ENCODE measurements around the gene CLHC1.
"Not testable (repeated sequence)": the region's sequence is repeated elsewhere in the genome, so short reads cannot be mapped to it uniquely, and the experiment has no call there.

CLHC1 gene

DNA sequence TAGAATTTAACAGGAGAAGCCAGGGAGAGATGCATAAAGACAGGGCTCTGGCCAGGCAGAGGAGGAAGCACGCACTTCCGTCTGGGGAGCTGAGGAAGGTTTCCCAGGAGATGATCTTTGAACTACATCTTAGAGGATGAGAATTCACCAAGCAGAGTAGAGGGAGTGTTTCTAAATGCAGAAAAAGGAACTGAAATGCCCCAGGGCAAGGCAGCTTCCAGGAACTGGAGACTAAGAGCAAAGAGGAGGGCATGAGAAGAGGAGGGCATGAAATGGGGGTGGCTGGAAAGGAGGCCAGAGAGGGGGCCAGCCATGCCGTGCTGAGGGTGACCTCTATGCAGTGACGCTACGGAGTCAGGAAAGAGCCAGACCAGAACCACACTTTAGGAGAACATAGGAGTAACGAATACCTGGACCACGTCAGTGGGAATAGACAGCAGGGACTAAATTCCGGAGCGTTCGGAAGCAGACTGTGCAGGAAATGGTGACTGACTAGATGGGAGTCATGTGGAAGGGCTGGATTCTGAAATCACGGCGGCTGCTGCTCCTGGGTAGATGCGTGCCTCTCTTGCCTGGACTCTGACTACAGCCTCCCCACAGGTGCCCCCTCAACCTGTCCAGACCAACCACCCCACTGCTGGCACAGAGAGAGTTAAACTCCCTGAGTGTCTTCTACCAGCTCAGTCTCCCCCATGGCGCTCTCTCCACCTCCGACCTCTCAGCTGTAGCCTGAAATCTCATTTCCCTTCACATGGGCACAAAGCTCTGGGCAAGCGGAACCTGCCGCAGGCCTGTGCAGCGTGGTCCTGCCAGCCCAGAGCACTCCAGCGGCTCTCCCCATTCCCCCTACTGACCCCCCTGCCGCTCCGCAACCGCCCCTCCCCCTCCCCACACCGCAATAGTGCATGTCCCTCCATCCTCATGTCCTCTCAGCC is 94.8 kb downstream of the CLHC1 start:
- no peaks in the 10 kb centered on the region for H3K9me3 ChIP-seq (ENCODE audit: insufficient read depth, low read depth, low read length)
- no peaks in the 10 kb centered on the region for H3K27me3 ChIP-seq (ENCODE audit: insufficient read depth, low read length)
- H3K36me3 ChIP-seq (ENCODE audit: insufficient read depth, low read depth, low read length): no peaks in the 10 kb centered on the region
- peaks cover 25% of the 10 kb centered on the region for H3K4me1 ChIP-seq (ENCODE audit: insufficient read depth, low read length)
- no peak overlapping the region for H3K4me3 ChIP-seq (ENCODE audit: low read length)
- H3K27ac ChIP-seq (ENCODE audit: low read length): no peak overlapping the region
- no peak overlapping the region for H3K9ac ChIP-seq (ENCODE audit: low read depth, low read length)

GRCh38 chr2:55136138-55136541 is 96.0 kb downstream of the CLHC1 start:
- Histone ChIP-seq H3K9me3 (ENCODE audit: insufficient read depth, low read depth, low read length) (no peaks in the 10 kb centered on the region), H3K27me3 (ENCODE audit: insufficient read depth, low read length) (no peaks in the 10 kb centered on the region), H3K4me3 (ENCODE audit: low read length) (no peak overlapping the region), H3K36me3 (ENCODE audit: insufficient read depth, low read depth, low read length) (no peaks in the 10 kb centered on the region), H3K9ac (ENCODE audit: low read depth, low read length) (no peak overlapping the region), H3K27ac (ENCODE audit: low read length) (no peak overlapping the region), H3K4me1 (ENCODE audit: insufficient read depth, low read length) (peaks cover 25% of the 10 kb centered on the region)

- peaks cover 25% of the 10 kb centered on the region for H3K4me1 ChIP-seq (ENCODE audit: insufficient read depth, low read length)
- H3K27ac ChIP-seq (ENCODE audit: low read length): no peak overlapping the region
- H3K9ac ChIP-seq (ENCODE audit: low read depth, low read length): no peak overlapping the region
- H3K9me3 ChIP-seq (ENCODE audit: insufficient read depth, low read depth, low read length): no peaks in the 10 kb centered on the region
- H3K27me3 ChIP-seq (ENCODE audit: insufficient read depth, low read length): no peaks in the 10 kb centered on the region
- H3K36me3 ChIP-seq (ENCODE audit: insufficient read depth, low read depth, low read length): no peaks in the 10 kb centered on the region
- no peak overlapping the region for H3K4me3 ChIP-seq (ENCODE audit: low read length)
These were observed 96.6 kb downstream of the CLHC1 start for GRCh38 chr2:55135491-55135890.

- Histone ChIP-seq H3K36me3 (ENCODE audit: insufficient read depth, low read depth, low read length) (no peaks in the 10 kb centered on the region), H3K27me3 (ENCODE audit: insufficient read depth, low read length) (no peaks in the 10 kb centered on the region), H3K9ac (ENCODE audit: low read depth, low read length) (peak overlapping the region; percentile 80; the same call in 1 of the 2 replicates), H3K27ac (ENCODE audit: low read length) (peak overlapping the region; percentile 96), H3K9me3 (ENCODE audit: insufficient read depth, low read depth, low read length) (no peaks in the 10 kb centered on the region), H3K4me3 (ENCODE audit: low read length) (peak overlapping the region; percentile 41), H3K4me1 (ENCODE audit: insufficient read depth, low read length) (peaks cover 25% of the 10 kb centered on the region)
These were observed 97.8 kb downstream of the CLHC1 start for GRCh38 chr2:55134316-55134706.

- Histone ChIP-seq H3K4me1 (ENCODE audit: insufficient read depth, low read length) (peaks cover 25% of the 10 kb centered on the region), H3K27me3 (ENCODE audit: insufficient read depth, low read length) (no peaks in the 10 kb centered on the region), H3K36me3 (ENCODE audit: insufficient read depth, low read depth, low read length) (no peaks in the 10 kb centered on the region), H3K27ac (ENCODE audit: low read length) (peak overlapping the region; percentile 96), H3K9ac (ENCODE audit: low read depth, low read length) (peak overlapping the region; percentile 80; the same call in 1 of the 2 replicates), H3K4me3 (ENCODE audit: low read length) (peak overlapping the region; percentile 45), H3K9me3 (ENCODE audit: insufficient read depth, low read depth, low read length) (no peaks in the 10 kb centered on the region)
These were observed 98.4 kb downstream of the CLHC1 start for GRCh38 chr2:55133467-55134315.

DNA sequence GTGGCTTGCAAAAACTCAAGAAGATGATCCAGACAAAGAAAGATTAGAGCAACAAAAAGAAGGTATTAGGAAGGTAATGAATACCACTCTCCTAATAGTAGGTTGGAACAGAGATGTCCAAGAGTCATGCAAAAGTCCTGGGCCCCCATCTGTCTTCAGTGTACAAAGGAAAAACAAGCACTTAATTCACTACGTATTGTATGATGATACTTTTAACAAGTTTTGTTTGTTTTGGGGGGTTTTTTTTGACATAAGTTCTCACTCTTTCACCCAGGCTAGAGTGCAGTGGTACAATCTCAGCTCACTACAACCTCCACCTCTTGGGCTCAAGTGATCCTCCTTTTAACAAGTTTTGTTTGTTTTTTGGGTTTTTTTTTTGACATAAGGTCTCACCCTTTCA is 101.2 kb downstream of the CLHC1 start:
- H3K9ac ChIP-seq (ENCODE audit: low read depth, low read length): no peak overlapping the region
- H3K4me3 ChIP-seq (ENCODE audit: low read length): no peak overlapping the region
- peaks cover 14% of the 10 kb centered on the region for H3K4me1 ChIP-seq (ENCODE audit: insufficient read depth, low read length)
- H3K36me3 ChIP-seq (ENCODE audit: insufficient read depth, low read depth, low read length): no peaks in the 10 kb centered on the region
- no peaks in the 10 kb centered on the region for H3K9me3 ChIP-seq (ENCODE audit: insufficient read depth, low read depth, low read length)
- H3K27ac ChIP-seq (ENCODE audit: low read length): no peak overlapping the region
- no peaks in the 10 kb centered on the region for H3K27me3 ChIP-seq (ENCODE audit: insufficient read depth, low read length)

- not testable (repeated sequence) for H3K9ac ChIP-seq (ENCODE audit: low read depth, low read length); H3K27ac ChIP-seq (ENCODE audit: low read length); H3K9me3 ChIP-seq (ENCODE audit: insufficient read depth, low read depth, low read length); H3K4me3 ChIP-seq (ENCODE audit: low read length); H3K27me3 ChIP-seq (ENCODE audit: insufficient read depth, low read length); H3K4me1 ChIP-seq (ENCODE audit: insufficient read depth, low read length); H3K36me3 ChIP-seq (ENCODE audit: insufficient read depth, low read depth, low read length)
These were observed 105.5 kb downstream of the CLHC1 start for GRCh38 chr2:55126643-55127042.
